PC-3 (cell line): Measurements from ENCODE around the gene GLB1L3.

ENCODE experiments used
- EZH2phosphoT487 ChIP-seq: fragments of 300-600 bp; sonication (generic); IDR thresholded peaks from 2 replicates; pipeline ENCODE4 v1.6.1; 2018; ENCODE audit warnings: mild to moderate bottlenecking, antibody characterized with exemption, low read length, borderline replicate concordance
- TF ChIP-seq, protein P1 (sequence below): fragments of 300-600 bp; sonication (generic); conservative IDR thresholded peaks from 2 replicates; pipeline ENCODE4 v1.5.1; 2017; ENCODE audit warnings: antibody characterized with exemption, low read depth, mild to moderate bottlenecking, low read length

DNA sequence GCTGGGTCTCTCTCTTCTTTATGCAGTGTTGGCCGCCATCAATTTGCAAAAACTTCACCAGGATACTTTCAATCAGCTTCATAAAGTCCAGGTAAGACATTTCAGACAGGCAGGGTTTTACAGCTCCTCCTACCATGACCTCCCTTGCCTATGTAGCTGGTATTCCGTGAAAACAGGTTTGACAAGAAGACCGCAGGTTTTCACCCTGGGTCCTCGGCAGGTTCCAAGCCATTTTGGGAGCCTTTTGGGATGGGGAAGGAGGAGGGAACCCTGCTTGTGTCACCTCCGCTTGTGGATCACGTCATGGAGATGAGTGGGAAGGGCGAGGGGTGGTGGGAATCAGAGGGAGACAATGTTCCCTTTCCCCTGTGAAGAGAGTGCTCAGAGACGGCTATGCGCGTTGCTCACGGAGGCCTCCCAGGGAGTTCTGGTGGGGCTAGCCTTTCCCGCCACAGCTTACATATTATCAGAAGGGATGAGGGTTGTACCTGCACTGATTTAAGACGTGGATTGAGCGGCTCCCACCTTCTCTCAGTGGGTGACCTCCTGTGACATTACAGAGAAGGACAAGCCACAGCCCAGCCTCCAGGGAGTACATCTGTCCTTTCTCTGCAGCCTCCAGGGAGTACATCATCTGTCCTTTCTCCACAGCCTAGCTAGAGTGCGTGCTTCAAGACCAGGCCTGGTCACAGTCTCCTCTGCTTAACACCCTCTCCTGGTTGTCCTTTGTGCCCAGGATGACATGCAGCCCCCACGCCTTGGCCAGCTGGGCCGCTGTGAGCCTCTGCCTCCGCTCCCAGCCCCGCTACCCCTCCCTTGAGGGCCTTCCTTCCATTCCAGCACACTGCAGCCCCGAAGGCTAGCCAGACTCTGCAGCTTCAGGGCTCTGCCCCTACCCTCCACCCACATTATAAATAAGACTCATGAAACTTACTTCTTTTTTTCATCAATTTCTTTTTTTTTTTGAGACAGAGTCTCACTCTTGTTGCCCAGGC lies 17.2 kb downstream of the GLB1L3 start:
- no peak for TF ChIP-seq EZH2phosphoT487
- TF ChIP-seq, protein P1, sequence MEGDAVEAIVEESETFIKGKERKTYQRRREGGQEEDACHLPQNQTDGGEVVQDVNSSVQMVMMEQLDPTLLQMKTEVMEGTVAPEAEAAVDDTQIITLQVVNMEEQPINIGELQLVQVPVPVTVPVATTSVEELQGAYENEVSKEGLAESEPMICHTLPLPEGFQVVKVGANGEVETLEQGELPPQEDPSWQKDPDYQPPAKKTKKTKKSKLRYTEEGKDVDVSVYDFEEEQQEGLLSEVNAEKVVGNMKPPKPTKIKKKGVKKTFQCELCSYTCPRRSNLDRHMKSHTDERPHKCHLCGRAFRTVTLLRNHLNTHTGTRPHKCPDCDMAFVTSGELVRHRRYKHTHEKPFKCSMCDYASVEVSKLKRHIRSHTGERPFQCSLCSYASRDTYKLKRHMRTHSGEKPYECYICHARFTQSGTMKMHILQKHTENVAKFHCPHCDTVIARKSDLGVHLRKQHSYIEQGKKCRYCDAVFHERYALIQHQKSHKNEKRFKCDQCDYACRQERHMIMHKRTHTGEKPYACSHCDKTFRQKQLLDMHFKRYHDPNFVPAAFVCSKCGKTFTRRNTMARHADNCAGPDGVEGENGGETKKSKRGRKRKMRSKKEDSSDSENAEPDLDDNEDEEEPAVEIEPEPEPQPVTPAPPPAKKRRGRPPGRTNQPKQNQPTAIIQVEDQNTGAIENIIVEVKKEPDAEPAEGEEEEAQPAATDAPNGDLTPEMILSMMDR, result no peak
